ENCODE measurements around the gene SLC9C1. TPM values are rescaled to one million over a fixed set of nuclear protein-coding genes. Genes with fewer than 3 reads are reported as not detected.

The SLC9C1 gene
- total RNA-seq, 1 experiment from 2014 or later = 0.79 TPM

GRCh38 chr3:112314649-112315048 is 20.6 kb upstream of the SLC9C1 start (continued):
- no peak for TF ChIP-seq CTCF (IDR thresholded peaks at IDR 0.05 in 2 of 3, conservative IDR thresholded peaks at IDR 0.05 in 1 of 3; ENCODE audit: borderline replicate concordance in 1 of 3, insufficient read depth in 1 of 3, low read depth in 2 of 3, low read length in 2 of 3)
- no peak for TF ChIP-seq EZH2phosphoT487 (IDR thresholded peaks at IDR 0.05; ENCODE audit: borderline replicate concordance)

- no TSS peak for BruUV-seq (replicated peaks)
- Histone ChIP-seq H2AFZ (ENCODE audit: low read depth, low read length, poor library complexity, severe bottlenecking) (no peak overlapping the region), H3K36me3 (ENCODE audit: control insufficient read depth in 1 of 2, insufficient read depth in 2 of 2, low read length in 2 of 2) (no peaks in the 10 kb centered on the region), H3K9ac (ENCODE audit: low read length) (no peak overlapping the region), H3K79me2 (ENCODE audit: insufficient read depth, low read length) (no peaks in the 10 kb centered on the region), H3K27ac (ENCODE audit: low read depth, low read length) (no peak overlapping the region), H3K27me3 (ENCODE audit: insufficient read depth, low read length) (no peaks in the 10 kb centered on the region), H3K9me2 (ENCODE audit: insufficient read depth) (no peaks in the 10 kb centered on the region), H3K9me3 (ENCODE audit: control insufficient read depth in 1 of 2, insufficient read depth in 1 of 2, low read depth in 1 of 2, low read length in 2 of 2) (no peaks in the 10 kb centered on the region), H3K4me3 (replicated peaks in 1 of 2; ENCODE audit: low read depth in 1 of 2, low read length in 2 of 2) (no peak overlapping the region), H3K4me2 (ENCODE audit: low read length) (no peak overlapping the region), H4K20me1 (ENCODE audit: insufficient read depth) (no peaks in the 10 kb centered on the region), H3K4me1 (ENCODE audit: control insufficient read depth in 1 of 2, insufficient read depth in 2 of 2, low read length in 2 of 2) (no peaks in the 10 kb centered on the region)
- ATAC-seq = no peak
- intact Hi-C loops (cut with micrococcal nuclease) = no loop called here
- DNase-seq (ENCODE audit: low read depth, low spot score) = no peak
- ChIA-PET POLR2A (no interaction called here), RAD21 (ENCODE audit: low non-redundant PET in 1 of 2, low total read pairs in 2 of 2, uncharacterized antibody in 2 of 2, unreplicated experiment in 2 of 2) (no interaction called here), CTCF (interaction anchor here (1.1 kb wide), 1 partner anchor 15 kb away, joined by 5 read pairs; the partner anchor contains the start of gene SLC9C1)
- TF ChIP-seq CTCF (IDR thresholded peaks at IDR 0.05 in 2 of 3, conservative IDR thresholded peaks at IDR 0.05 in 1 of 3; ENCODE audit: borderline replicate concordance in 1 of 3, insufficient read depth in 1 of 3, low read depth in 2 of 3, low read length in 2 of 3) (no peak), EGR1 (IDR thresholded peaks at IDR 0.05; ENCODE audit: low read depth) (no peak), ZBTB33 (IDR thresholded peaks at IDR 0.05; ENCODE audit: extremely low read depth, insufficient replicate concordance, low read length) (no peak), ATF3 (IDR thresholded peaks at IDR 0.05) (no peak), REST (IDR thresholded peaks at IDR 0.05; ENCODE audit: low read depth) (no peak), MAX (IDR thresholded peaks at IDR 0.05) (no peak), ELF1 (IDR thresholded peaks at IDR 0.05; ENCODE audit: borderline replicate concordance, low read depth) (no peak), ZNF274 (IDR thresholded peaks at IDR 0.05; ENCODE audit: low read depth, low read length) (no peak), EZH2 (IDR thresholded peaks at IDR 0.05) (no peak), SP1 (IDR thresholded peaks at IDR 0.05; ENCODE audit: low read depth) (no peak), CBX3 (IDR thresholded peaks at IDR 0.05; ENCODE audit: low read depth) (no peak)
These were observed 14.3 kb upstream of the SLC9C1 start for GRCh38 chr3:112308151-112308911.

Data from HCT116 (cell line).